Epithelial cell of prostate (primary cell): ENCODE measurements around the gene KIZ.
"Not testable (repeated sequence)": the region's sequence is repeated elsewhere in the genome, so short reads cannot be mapped to it uniquely, and the experiment has no call there.

Experiments used
- DNase-seq: peaks from one replicate; pipeline ENCODE4 v3.0.0-alpha.2; 2011; ENCODE audit warnings: low read depth, low spot score
- H3K27ac ChIP-seq: fragments of 450-650 bp; 2 replicates; pipeline ENCODE4 v1.5.1; 2017; ENCODE audit warnings: mild to moderate bottlenecking

Gene KIZ

DNA sequence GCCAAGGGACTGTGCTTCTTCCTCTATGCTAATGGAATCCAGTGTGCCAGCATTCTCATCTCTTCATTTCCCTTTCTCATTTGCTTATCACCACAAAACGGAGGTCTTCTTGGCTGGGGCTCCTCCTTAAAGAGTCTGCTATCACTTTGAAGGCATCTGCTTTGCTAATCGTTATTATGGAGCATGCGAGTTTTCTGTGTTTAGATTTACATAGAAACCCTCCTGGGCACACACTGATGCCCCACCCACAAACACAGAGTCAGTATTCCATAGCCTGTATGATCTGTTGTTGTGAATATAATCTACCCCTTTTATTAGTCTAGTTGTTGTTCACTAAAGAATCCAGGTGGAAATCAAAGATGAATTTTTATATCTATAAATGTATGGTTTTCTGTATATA is 93.8 kb downstream of the KIZ start:
- no peak for DNase-seq
- no peak overlapping the region for H3K27ac ChIP-seq

DNA sequence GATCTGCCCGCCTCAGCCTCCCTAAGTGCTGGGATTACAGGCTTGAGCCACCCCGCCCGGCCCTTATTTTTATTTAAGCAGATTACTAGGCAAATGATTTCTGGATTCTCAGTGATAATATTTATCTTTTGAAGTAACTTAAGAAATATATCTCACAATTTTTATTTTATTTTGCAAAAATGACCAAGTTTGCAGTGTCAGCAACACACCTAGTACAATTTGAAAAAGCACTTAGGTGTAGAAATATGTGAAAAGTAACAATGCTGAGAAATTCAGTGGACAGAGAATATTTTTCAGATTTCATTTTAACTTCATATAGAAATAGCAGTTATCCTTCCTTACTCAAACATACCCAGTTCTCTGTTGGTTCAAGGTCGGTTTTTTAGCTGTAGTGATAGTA is 98.3 kb downstream of the KIZ start:
- DNase-seq: no peak
- H3K27ac ChIP-seq: no peak overlapping the region

DNA sequence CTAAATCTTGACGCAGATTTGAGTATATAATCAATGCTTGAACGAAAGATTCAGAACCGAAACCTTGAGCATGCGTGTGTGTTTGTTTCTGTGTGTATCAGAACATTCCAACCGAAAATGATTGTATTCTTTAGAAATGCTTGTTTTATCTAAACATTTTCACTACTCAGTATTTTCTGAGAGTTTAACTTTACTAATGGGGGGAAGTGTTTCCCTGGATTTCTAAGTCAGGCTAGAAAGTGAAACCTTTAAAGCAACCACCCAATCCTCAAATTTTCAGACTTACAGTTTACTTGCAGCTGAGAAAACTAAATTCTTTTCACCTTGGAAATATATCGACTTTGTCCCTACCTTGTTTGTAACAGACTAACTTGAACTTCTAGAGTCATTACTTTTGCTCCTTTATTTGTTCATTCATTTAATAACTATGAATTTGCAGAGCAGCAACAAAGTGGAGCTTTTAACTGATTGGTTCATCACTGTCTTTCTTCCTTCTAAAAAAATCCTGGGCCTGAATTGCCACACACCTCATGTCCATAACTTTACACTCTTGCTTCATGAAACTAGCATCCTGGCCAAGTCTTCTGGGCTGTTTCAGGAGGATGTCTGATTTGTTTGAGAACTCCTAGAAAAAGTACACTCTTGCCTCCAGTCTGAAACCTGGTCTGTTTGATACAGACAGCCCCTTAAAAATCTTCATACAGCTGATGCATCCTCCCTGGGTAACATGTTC is 99.5 kb downstream of the KIZ start:
- no peak for DNase-seq
- H3K27ac ChIP-seq: no peak overlapping the region

GRCh38 chr20:21228511-21228910 is 102.6 kb downstream of the KIZ start:
- no peak for DNase-seq
- H3K27ac ChIP-seq: no peak overlapping the region

- DNase-seq: no peak
- no peak overlapping the region for H3K27ac ChIP-seq
Measured at GRCh38 chr20:21229163-21229562, 103.3 kb downstream of the KIZ start.

- no peak overlapping the region for H3K27ac ChIP-seq
- no peak for DNase-seq
Measured at GRCh38 chr20:21230220-21230619, 104.3 kb downstream of the KIZ start.

DNA sequence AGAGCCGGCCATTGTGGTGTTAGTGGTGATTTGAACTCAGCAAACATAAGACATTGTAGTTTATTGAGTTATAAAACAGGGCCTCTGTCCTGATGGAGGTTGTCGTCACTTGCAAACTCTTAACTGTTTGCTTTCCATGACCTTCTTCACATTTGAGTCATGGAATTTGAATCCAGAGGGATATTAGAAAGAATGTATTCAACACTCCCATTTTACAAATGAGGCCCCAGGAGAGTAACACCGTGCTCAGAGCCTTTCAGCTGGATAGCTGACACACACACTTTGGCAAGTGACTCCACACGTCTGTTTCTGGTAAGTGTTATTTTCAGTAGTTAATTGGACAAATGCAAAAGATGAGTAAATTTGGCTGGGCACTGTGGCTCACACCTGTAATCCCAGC is 104.8 kb downstream of the KIZ start:
- H3K27ac ChIP-seq: no peak overlapping the region
- DNase-seq: no peak

DNA sequence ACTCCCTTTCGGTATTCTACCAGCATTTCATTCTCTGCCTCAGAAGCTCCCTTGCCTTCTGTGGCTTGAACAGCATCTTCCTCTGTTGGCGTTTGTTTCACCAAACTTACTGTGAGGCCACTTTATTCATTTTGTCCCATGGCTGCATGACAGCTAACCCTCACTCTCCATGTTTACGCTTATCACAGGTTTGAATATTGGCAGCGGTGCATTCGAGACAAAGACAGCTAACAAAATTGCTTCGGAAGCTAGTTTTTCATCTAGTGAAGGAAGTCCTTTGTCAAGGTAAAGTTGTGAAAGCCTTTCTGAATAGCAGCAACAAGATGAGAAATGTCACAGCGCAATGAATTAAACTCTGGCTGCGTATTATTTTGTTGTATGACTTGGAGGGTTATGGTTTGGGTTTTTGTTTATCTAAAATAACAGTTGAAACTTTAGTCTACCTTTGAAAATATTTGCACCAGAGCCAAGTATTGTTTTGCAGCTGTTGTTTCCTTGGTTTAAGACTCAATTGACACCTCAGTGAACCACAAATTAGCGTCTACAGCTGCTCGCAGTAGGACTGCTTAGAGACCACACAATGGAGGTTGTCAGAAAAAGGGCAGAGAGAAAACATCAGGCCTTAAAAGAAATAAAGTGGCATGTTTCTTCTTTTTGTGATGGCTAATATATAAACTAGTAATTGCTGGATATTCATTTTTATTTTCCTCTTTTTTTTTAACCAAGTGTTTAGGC is 106.8 kb downstream of the KIZ start:
- H3K27ac ChIP-seq: no peak overlapping the region
- DNase-seq: no peak

- H3K27ac ChIP-seq: no peak overlapping the region
- DNase-seq: no peak
Measured at GRCh38 chr20:21234324-21234723, 108.4 kb downstream of the KIZ start.

- DNase-seq: no peak
- H3K27ac ChIP-seq: no peak overlapping the region
Measured at GRCh38 chr20:21234806-21235483, 109.1 kb downstream of the KIZ start.

- H3K27ac ChIP-seq: no peak overlapping the region
- no peak for DNase-seq
Measured at GRCh38 chr20:21235484-21236445, 109.9 kb downstream of the KIZ start.

DNA sequence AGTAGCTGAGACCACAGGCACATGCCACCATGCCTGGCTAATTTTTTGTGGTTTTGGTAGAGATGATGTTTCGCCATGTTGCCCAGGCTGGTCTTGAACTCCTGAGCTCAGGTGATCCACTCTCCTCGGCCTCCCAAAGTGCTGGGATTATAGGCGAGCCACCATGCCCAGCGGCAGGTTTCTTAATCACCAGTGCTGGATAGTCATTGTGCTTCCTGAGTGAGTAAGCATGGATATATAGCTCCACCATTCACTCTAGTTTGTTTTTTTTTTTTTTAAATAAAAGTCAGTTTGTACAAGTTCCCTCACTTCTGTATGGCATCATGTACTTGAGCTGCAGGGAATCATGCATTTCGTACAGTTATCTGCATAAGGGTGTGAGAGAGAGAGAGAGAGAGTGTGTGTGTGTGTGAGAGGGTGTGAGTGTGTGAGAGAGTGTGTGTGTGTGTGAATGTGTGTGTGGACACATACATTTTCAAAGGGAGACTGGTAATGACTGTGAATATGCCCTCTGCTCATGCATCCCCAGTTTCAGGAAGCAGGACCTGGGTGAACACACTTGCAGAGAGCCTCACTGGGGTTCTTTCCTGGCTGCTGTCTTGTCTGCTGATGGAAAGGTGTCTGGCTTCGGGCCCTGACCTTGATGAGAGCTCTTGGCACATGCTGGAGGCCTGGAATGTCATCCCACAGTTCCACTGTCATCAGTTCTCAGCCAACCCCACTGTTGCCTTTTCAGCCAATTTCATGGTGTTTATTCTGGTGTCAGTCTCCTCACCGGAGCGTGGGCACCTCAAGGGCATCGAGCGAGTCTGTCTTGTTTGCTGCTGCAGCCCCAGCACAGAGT is 112.3 kb downstream of the KIZ start:
- DNase-seq: no peak
- H3K27ac ChIP-seq: no peak overlapping the region

GRCh38 chr20:21238818-21239536 is 113.1 kb downstream of the KIZ start:
- DNase-seq: no peak
- H3K27ac ChIP-seq: no peak overlapping the region

GRCh38 chr20:21240394-21240793 is 114.5 kb downstream of the KIZ start:
- H3K27ac ChIP-seq: no peak overlapping the region
- no peak for DNase-seq

GRCh38 chr20:21241406-21241805 is 115.5 kb downstream of the KIZ start:
- no peak overlapping the region for H3K27ac ChIP-seq
- no peak for DNase-seq

GRCh38 chr20:21243811-21244210 is 117.9 kb downstream of the KIZ start:
- H3K27ac ChIP-seq: no peak overlapping the region
- no peak for DNase-seq

GRCh38 chr20:21244808-21245207 is 118.9 kb downstream of the KIZ start:
- no peak overlapping the region for H3K27ac ChIP-seq
- no peak for DNase-seq

- H3K27ac ChIP-seq: no peak overlapping the region
- no peak for DNase-seq
Measured at GRCh38 chr20:21246161-21246560, 120.3 kb downstream of the KIZ start.

DNA sequence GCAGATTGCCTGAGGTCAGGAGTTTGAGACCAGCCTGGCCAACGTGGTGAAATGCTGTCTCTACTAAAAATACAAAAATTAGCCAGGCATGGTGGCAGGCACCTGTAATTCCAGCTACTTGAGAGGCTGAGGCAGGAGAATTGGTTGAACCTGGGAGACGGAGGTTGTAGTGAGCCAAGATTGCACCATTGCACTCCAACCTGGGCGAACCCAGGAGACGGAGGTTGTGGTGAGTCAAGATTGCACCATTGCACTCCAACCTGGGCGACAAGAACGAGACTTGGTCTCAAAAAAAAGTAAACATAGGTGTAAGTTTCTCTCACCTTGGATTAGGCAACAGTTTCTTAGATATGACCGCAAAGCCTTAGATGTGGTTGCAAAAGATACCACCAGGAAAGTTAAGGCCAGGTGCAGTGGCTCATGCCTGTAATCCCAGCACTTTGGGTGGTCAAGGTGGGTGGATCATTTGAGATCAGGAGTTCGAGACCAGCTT is 121.8 kb downstream of the KIZ start:
- H3K27ac ChIP-seq, DNase-seq: not testable (repeated sequence)
